Measurements from ENCODE around the gene DCHS1.

DNA sequence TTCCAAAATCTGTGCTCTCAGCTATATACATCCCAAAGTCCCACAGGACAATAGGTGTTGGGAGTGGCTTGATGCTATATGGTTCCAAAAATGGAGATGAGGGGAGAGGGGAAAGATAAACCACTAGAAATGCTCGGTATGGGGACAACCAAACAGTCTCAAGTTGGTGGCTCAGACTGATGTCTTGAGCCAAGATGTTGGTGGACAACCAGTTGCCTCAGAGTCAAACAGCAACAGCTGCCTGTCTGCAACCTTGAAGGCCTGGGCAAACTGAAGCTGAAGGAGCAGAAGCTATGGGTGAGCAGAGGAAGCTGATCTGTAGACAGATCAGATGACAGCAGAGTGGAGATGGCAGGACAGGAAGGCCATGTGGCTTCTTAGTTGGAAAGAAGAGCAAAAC, 56.2 kb downstream of the DCHS1 start:
- TF ChIP-seq BACH2 (CRISPR knock-in tag; IDR thresholded peaks at IDR 0.05; ENCODE audit: borderline replicate concordance) (no peak), OSR1 (CRISPR knock-in tag; IDR thresholded peaks at IDR 0.05) (no peak), RARB (CRISPR knock-in tag; IDR thresholded peaks at IDR 0.05) (no peak), GLIS3 (CRISPR knock-in tag; IDR thresholded peaks at IDR 0.05) (no peak), PPARA (CRISPR knock-in tag; IDR thresholded peaks at IDR 0.05; ENCODE audit: borderline replicate concordance) (no peak)
- TF ChIP-seq, protein P1, sequence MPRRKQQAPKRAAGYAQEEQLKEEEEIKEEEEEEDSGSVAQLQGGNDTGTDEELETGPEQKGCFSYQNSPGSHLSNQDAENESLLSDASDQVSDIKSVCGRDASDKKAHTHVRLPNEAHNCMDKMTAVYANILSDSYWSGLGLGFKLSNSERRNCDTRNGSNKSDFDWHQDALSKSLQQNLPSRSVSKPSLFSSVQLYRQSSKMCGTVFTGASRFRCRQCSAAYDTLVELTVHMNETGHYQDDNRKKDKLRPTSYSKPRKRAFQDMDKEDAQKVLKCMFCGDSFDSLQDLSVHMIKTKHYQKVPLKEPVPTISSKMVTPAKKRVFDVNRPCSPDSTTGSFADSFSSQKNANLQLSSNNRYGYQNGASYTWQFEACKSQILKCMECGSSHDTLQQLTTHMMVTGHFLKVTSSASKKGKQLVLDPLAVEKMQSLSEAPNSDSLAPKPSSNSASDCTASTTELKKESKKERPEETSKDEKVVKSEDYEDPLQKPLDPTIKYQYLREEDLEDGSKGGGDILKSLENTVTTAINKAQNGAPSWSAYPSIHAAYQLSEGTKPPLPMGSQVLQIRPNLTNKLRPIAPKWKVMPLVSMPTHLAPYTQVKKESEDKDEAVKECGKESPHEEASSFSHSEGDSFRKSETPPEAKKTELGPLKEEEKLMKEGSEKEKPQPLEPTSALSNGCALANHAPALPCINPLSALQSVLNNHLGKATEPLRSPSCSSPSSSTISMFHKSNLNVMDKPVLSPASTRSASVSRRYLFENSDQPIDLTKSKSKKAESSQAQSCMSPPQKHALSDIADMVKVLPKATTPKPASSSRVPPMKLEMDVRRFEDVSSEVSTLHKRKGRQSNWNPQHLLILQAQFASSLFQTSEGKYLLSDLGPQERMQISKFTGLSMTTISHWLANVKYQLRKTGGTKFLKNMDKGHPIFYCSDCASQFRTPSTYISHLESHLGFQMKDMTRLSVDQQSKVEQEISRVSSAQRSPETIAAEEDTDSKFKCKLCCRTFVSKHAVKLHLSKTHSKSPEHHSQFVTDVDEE (CRISPR knock-in tag; IDR thresholded peaks at IDR 0.05) = no peak

All from SK-N-SH treated with all-trans-retinoic acid at 6 μM for 48 hours (cell line).